OCI-LY3 (cell line): ENCODE measurements around the gene RAD51B.

ENCODE experiments used
- H2AFZ ChIP-seq: fragments of 200-600, 300-600 bp; shearing (Covaris generic); 2 replicates; pipeline ENCODE4 v1.6.0; 2014; ENCODE audit warnings: antibody characterized with exemption, low read depth, low read length
- H3K27ac ChIP-seq: fragments of 200-600, 300-600 bp; sonication (generic); 2 replicates; pipeline ENCODE4 v1.5.1; 2014; ENCODE audit warnings: mild to moderate bottlenecking, low read length, moderate library complexity, mixed read lengths
- H3K27me3 ChIP-seq: fragments of 200-600, 300-600 bp; sonication (generic); 2 replicates; pipeline ENCODE4 v1.6.1; 2014; ENCODE audit warnings: low read depth, low read length, mixed read lengths
- H3K36me3 ChIP-seq: fragments of 200-600, 300-600 bp; sonication (generic); replicated peaks from 2 replicates; pipeline ENCODE3; 2014; ENCODE audit warnings: low read depth, low read length, mixed read lengths
- H3K4me1 ChIP-seq: fragments of 300-600, 200-600 bp; sonication (generic); 2 replicates; pipeline ENCODE4 v1.6.1; 2014; ENCODE audit warnings: low read length, mixed read lengths
- H3K4me2 ChIP-seq: fragments of 200-600, 300-600 bp; sonication (generic); 2 replicates; pipeline ENCODE4 v1.6.1; 2014; ENCODE audit warnings: low read length, mixed read lengths
- H3K4me3 ChIP-seq: fragments of 300-600, 200-600 bp; sonication (generic); 2 replicates; pipeline ENCODE4 v1.5.1; 2014; ENCODE audit warnings: antibody characterized with exemption, mild to moderate bottlenecking, low read length, moderate library complexity
- H3K79me2 ChIP-seq: fragments of 300-600, 200-600 bp; shearing (Covaris generic); 2 replicates; pipeline ENCODE4 v1.6.1; 2014; ENCODE audit warnings: mild to moderate bottlenecking, low read length, mixed read lengths
- H3K9ac ChIP-seq: fragments of 300-600, 200-600 bp; shearing (Covaris generic); 2 replicates; pipeline ENCODE4 v1.6.0; 2014; ENCODE audit warnings: mild to moderate bottlenecking, low read length, moderate library complexity
- H3K9me3 ChIP-seq: fragments of 200-600, 300-600 bp; shearing (Covaris generic); 2 replicates; pipeline ENCODE4 v1.6.1; 2014; ENCODE audit warnings: low read length, mixed read lengths; ENCODE audit not compliant: insufficient read depth
- H4K20me1 ChIP-seq: fragments of 200-600, 300-600 bp; sonication (generic); 2 replicates; pipeline ENCODE4 v1.6.1; 2016; ENCODE audit warnings: low read length, mixed read lengths; ENCODE audit not compliant: insufficient read depth
- CTCF ChIP-seq: fragments of 200-600, 300-600 bp; sonication (generic); IDR thresholded peaks from 2 replicates; pipeline ENCODE4 v1.5.1; 2014; ENCODE audit warnings: antibody characterized with exemption, low read length, low read depth
- EZH2phosphoT487 ChIP-seq: fragments of 200-600 bp; shearing (Covaris generic); IDR thresholded peaks from 2 replicates; pipeline ENCODE4 v1.6.1; 2018; ENCODE audit warnings: antibody characterized with exemption, mixed run types, low read depth

RAD51B gene

DNA sequence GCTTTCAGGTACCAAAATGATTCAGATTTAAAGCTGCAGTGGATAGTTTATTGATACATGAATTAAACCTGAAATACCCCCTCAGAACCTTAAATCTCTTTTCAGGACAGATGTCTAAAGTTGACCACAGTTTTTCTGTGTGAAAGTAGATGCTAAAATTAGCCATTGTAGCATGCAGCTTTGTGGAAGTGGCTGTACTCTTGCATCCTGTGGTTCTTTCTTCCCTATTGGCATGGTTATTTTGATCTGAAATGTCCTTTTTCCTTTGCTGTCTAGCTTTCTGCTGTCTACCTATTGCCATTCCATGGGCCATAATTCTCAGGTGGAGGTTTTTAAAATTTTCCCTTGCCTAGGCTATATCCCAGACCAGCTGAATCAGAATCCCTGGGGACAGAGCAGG is 517.7 kb downstream of the RAD51B start:
- no peak overlapping the region for H2AFZ ChIP-seq
- no peak overlapping the region for H3K9ac ChIP-seq
- no peaks in the 10 kb centered on the region for H3K27me3 ChIP-seq
- no peaks in the 10 kb centered on the region for H4K20me1 ChIP-seq
- H3K9me3 ChIP-seq = no peaks in the 10 kb centered on the region
- H3K79me2 ChIP-seq = no peaks in the 10 kb centered on the region
- TF ChIP-seq EZH2phosphoT487 (no peak), CTCF (no peak)
- peaks cover 27% of the 10 kb centered on the region for H3K4me1 ChIP-seq
- H3K36me3 ChIP-seq = no peaks in the 10 kb centered on the region
- no peak overlapping the region for H3K4me2 ChIP-seq
- no peak overlapping the region for H3K27ac ChIP-seq
- H3K4me3 ChIP-seq = no peak overlapping the region

DNA sequence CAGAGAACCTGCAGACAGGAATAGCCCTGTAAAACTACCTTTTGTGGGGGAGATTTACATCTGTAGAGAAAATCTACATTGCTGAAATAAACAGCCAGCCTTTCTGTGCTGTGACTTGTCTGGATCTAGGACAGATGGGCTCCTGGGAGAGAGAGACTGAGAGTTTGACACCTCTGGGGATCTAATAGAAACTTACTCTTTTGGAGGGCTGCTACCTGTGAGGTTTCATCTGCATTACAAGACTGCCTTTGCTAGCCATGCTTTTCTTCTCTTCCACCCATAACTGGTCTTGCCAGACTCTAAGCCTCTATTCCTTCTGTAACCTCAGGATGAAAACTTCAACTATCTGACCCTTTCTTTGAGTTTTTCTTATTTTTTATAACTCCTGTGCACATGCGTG is 520.7 kb downstream of the RAD51B start:
- H3K27me3 ChIP-seq = no peaks in the 10 kb centered on the region
- no peak overlapping the region for H2AFZ ChIP-seq
- no peaks in the 10 kb centered on the region for H4K20me1 ChIP-seq
- H3K4me2 ChIP-seq = no peak overlapping the region
- H3K36me3 ChIP-seq = no peaks in the 10 kb centered on the region
- H3K27ac ChIP-seq = no peak overlapping the region
- H3K79me2 ChIP-seq = no peaks in the 10 kb centered on the region
- H3K9ac ChIP-seq = no peak overlapping the region
- H3K4me3 ChIP-seq = no peak overlapping the region
- TF ChIP-seq CTCF (no peak), EZH2phosphoT487 (no peak)
- peaks cover 15% of the 10 kb centered on the region; the same call in 1 of the 2 replicates for H3K4me1 ChIP-seq
- H3K9me3 ChIP-seq = no peaks in the 10 kb centered on the region

- Histone ChIP-seq H3K27me3 (no peaks in the 10 kb centered on the region), H3K79me2 (no peaks in the 10 kb centered on the region), H2AFZ (no peak overlapping the region), H3K36me3 (no peaks in the 10 kb centered on the region), H3K9me3 (no peaks in the 10 kb centered on the region), H3K4me3 (no peak overlapping the region), H3K4me1 (peaks cover 12% of the 10 kb centered on the region; the same call in 1 of the 2 replicates), H3K9ac (no peak overlapping the region), H3K4me2 (no peak overlapping the region), H4K20me1 (no peaks in the 10 kb centered on the region), H3K27ac (no peak overlapping the region)
- TF ChIP-seq CTCF = no peak
- TF ChIP-seq EZH2phosphoT487 = no peak
Observed at GRCh38 chr14:68341411-68342212, 522.0 kb downstream of the RAD51B start.

DNA sequence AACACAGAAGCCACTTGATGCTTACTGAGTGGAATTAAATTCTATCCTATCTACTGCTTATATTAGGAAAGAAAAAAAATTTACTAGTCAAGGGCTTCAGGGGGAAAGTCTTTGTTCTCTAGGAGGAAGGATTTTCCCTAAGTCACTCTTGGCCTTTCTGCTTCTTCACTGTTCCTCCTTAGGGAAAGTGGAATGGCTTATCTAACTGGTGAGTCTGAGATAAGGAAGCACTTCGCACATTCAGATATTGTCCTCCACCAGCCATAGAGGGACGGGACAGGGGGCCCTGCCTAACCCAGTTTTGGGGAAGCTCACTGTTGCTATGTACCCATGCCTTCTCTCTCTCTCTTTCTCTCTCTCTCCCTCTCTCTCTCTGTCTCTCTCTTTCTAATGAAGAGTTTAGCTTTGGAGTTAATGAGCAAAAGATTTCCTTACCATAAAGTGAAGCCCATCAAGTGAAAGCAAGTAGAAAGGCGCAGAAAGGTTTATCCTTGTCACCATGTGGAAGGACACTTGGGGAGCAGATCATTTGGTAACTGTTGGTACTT is 522.7 kb downstream of the RAD51B start:
- H3K9me3 ChIP-seq = no peaks in the 10 kb centered on the region
- H3K79me2 ChIP-seq = no peaks in the 10 kb centered on the region
- H4K20me1 ChIP-seq = no peaks in the 10 kb centered on the region
- H3K4me2 ChIP-seq = no peak overlapping the region
- H3K27me3 ChIP-seq = no peaks in the 10 kb centered on the region
- no peak overlapping the region for H3K27ac ChIP-seq
- no peak overlapping the region for H2AFZ ChIP-seq
- H3K9ac ChIP-seq = no peak overlapping the region
- TF ChIP-seq EZH2phosphoT487 (no peak), CTCF (no peak)
- peaks cover 10% of the 10 kb centered on the region; the same call in 1 of the 2 replicates for H3K4me1 ChIP-seq
- no peaks in the 10 kb centered on the region for H3K36me3 ChIP-seq
- H3K4me3 ChIP-seq = no peak overlapping the region
